ENCODE data around the gene OR2L2. TPM values are rescaled to one million over a fixed set of nuclear protein-coding genes. Genes with fewer than 3 reads are reported as not detected.

Gene OR2L2
- total RNA-seq, 2 donors from 2014 or later = 0.14 to 0.23 TPM

Other genes starting within 250 kb of the OR2L2 start
- not detected for gene OR14A16, start 206.0 kb upstream of the OR2L2 start, total RNA-seq
- gene OR11L1, start 188.2 kb upstream of the OR2L2 start, total RNA-seq = not detected
- under 1 TPM in 1 of 2 donors, not detected in 1; 0.10 TPM for gene TRIM58, start 172.9 kb upstream of the OR2L2 start, total RNA-seq
- not detected for gene OR2W3, start 134.5 kb upstream of the OR2L2 start, total RNA-seq
- gene OR2T8, start 109.8 kb upstream of the OR2L2 start, total RNA-seq = not detected
- not detected for gene OR2AJ1, start 105.2 kb upstream of the OR2L2 start, total RNA-seq
- gene OR2L8, start 81.2 kb upstream of the OR2L2 start, total RNA-seq = under 1 TPM in 1 of 2 donors, not detected in 1; 0.45 TPM
- under 1 TPM in 1 of 2 donors, not detected in 1; 0.25 TPM for gene OR2AK2, start 64.8 kb upstream of the OR2L2 start, total RNA-seq
- gene OR2L5, start 16.4 kb upstream of the OR2L2 start, total RNA-seq = under 1 TPM in 1 of 2 donors, not detected in 1; 0.16 TPM
- not detected for gene OR2L3, start 16.8 kb downstream of the OR2L2 start, total RNA-seq
- gene OR2L13, start 65.1 kb downstream of the OR2L2 start, total RNA-seq = not detected
- not detected for gene OR2M5, start 115.1 kb downstream of the OR2L2 start, total RNA-seq
- not detected for gene OR2M2, start 144.8 kb downstream of the OR2L2 start, total RNA-seq
- not detected for gene OR2M3, start 167.2 kb downstream of the OR2L2 start, total RNA-seq
- not detected for gene OR2M4, start 201.3 kb downstream of the OR2L2 start, total RNA-seq
- gene OR2T33, start 247.9 kb downstream of the OR2L2 start, total RNA-seq = not detected